OCI-LY7 (cell line): ENCODE data around the gene PDS5B.

ENCODE experiments used
- EZH2phosphoT487 ChIP-seq: fragments of 200-600 bp; sonication (generic); IDR thresholded peaks from 2 replicates; pipeline ENCODE4 v1.6.1; 2018; ENCODE audit warnings: low read depth, borderline replicate concordance, mild to moderate bottlenecking, mixed run types, antibody characterized with exemption, low read length, moderate library complexity, mixed read lengths
- TF ChIP-seq, protein P1 (sequence below): fragments of 200-600 bp; sonication (generic); conservative IDR thresholded peaks from 2 replicates; pipeline ENCODE4 v1.5.1; 2014; ENCODE audit warnings: mild to moderate bottlenecking, antibody characterized with exemption, low read length, moderate library complexity, mixed read lengths

DNA sequence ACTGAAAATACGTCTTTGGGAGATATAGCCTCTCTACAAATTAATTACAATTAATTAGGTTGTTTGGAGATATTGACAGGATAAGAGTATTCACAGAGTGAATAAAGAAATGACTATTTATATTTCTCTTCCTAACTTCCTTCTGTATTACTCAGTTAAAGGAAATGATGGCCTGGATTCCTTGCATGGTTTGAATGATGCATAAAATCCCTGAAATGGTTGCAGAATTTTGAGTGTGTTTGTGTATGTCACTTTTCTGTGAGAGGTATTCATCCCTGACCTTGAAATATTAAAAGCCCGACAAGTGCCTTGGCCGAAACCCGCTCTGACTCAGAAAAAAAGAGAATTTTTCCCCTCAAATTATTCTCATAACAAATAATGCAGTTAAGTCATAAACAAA lies 90.0 kb downstream of the PDS5B start:
- TF ChIP-seq, protein P1, sequence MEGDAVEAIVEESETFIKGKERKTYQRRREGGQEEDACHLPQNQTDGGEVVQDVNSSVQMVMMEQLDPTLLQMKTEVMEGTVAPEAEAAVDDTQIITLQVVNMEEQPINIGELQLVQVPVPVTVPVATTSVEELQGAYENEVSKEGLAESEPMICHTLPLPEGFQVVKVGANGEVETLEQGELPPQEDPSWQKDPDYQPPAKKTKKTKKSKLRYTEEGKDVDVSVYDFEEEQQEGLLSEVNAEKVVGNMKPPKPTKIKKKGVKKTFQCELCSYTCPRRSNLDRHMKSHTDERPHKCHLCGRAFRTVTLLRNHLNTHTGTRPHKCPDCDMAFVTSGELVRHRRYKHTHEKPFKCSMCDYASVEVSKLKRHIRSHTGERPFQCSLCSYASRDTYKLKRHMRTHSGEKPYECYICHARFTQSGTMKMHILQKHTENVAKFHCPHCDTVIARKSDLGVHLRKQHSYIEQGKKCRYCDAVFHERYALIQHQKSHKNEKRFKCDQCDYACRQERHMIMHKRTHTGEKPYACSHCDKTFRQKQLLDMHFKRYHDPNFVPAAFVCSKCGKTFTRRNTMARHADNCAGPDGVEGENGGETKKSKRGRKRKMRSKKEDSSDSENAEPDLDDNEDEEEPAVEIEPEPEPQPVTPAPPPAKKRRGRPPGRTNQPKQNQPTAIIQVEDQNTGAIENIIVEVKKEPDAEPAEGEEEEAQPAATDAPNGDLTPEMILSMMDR: no peak
- no peak for TF ChIP-seq EZH2phosphoT487
